SK-N-SH (cell line): Measurements from ENCODE around the gene MMADHC. TPM values are rescaled to one million over a fixed set of nuclear protein-coding genes. Genes with fewer than 3 reads are reported as not detected.

Source experiments
- CTCF ChIA-PET: fragments of 300-600, 350-600 bp; formaldehyde crosslinking; extraction: SDS; loops from one replicate; lab custom pipeline; 2021; lab: Yijun Ruan, JAX
- POLR2A ChIA-PET: fragments of 350-600 bp; sonication (Branson Sonifier 250); formaldehyde crosslinking; extraction: SDS; loops from one replicate; lab custom pipeline; 2020; ENCODE audit warnings: antibody characterized with exemption, inconsistent platforms; lab: Yijun Ruan, JAX
- DNase-seq: peaks from one replicate; pipeline ENCODE4 v3.0.0; 2012
- H2AFZ ChIP-seq: fragments of 200-600 bp; sonication (generic); 2 replicates; pipeline ENCODE4 v1.8.1; 2016; ENCODE audit warnings: antibody characterized with exemption, mild to moderate bottlenecking, low read depth
- H3F3A ChIP-seq: fragments of 200-600 bp; sonication (generic); replicated peaks from 2 replicates; pipeline ENCODE3; 2016; ENCODE audit warnings: antibody characterized with exemption, mild to moderate bottlenecking; ENCODE audit not compliant: insufficient read depth
- H3K27ac ChIP-seq, 2 experiments: fragments of 200-500 bp in 1 of 2; fragments of 200-600 bp in 1 of 2; sonication (Bioruptor generic) in 1 of 2; sonication (generic), shearing (Covaris generic) in 1 of 2; 2 replicates each; pipeline versions ENCODE4 v1.5.1 to v1.6.1; 2014 to 2016; ENCODE audit warnings: low read depth in 2 of 2, inconsistent platforms in 1 of 2, low read length in 1 of 2, mild to moderate bottlenecking in 1 of 2, mixed read lengths in 1 of 2
- H3K27me3 ChIP-seq: fragments of 200-600 bp; sonication (generic), shearing (Covaris generic); 2 replicates; pipeline ENCODE4 v1.6.1; 2016; ENCODE audit warnings: mixed run types; ENCODE audit not compliant: insufficient read depth
- H3K36me3 ChIP-seq, 2 experiments: fragments of 200-500 bp in 1 of 2; fragments of 200-600 bp in 1 of 2; sonication (Bioruptor generic) in 1 of 2; sonication (generic) in 1 of 2; replicated peaks in 1 of 2; 2 replicates each; pipeline versions ENCODE3 to v1.5.1; 2014 to 2016; ENCODE audit warnings: low read length in 1 of 2, mild to moderate bottlenecking in 1 of 2; ENCODE audit not compliant: insufficient read depth in 2 of 2, control insufficient read depth in 1 of 2
- H3K4me1 ChIP-seq, 2 experiments: fragments of 200-500 bp in 1 of 2; fragments of 200-600 bp in 1 of 2; sonication (Bioruptor generic) in 1 of 2; sonication (generic), shearing (Covaris generic) in 1 of 2; 2 replicates each; pipeline versions ENCODE4 v1.5.1 to v1.6.1; 2014 to 2016; ENCODE audit warnings: low read depth in 1 of 2, low read length in 1 of 2, mixed run types in 1 of 2; ENCODE audit not compliant: insufficient read depth in 2 of 2, control insufficient read depth in 1 of 2
- H3K4me2 ChIP-seq: fragments of 200-600 bp; sonication (generic), shearing (Covaris generic); 2 replicates; pipeline ENCODE4 v1.6.1; 2017; ENCODE audit warnings: mixed run types
- H3K4me3 ChIP-seq, 2 experiments: fragments of 200-500 bp in 1 of 2; fragments of 200-600 bp in 1 of 2; sonication (Bioruptor generic) in 1 of 2; sonication (generic), shearing (Covaris generic) in 1 of 2; 2 replicates each; pipeline versions ENCODE4 v1.5.1 to v1.8.1; 2014 to 2016; ENCODE audit warnings: low read depth in 2 of 2, inconsistent platforms in 1 of 2, low read length in 1 of 2, mild to moderate bottlenecking in 1 of 2, mixed read lengths in 1 of 2, moderate library complexity in 1 of 2
- H3K79me2 ChIP-seq: fragments of 200-600 bp; sonication (generic); 2 replicates; pipeline ENCODE4 v1.8.1; 2017; ENCODE audit warnings: mild to moderate bottlenecking; ENCODE audit not compliant: insufficient read depth
- H3K9ac ChIP-seq: fragments of 200-600 bp; sonication (generic); 2 replicates; pipeline ENCODE4 v1.6.1; 2017; ENCODE audit warnings: mixed run types
- H3K9me2 ChIP-seq: fragments of 200-600 bp; sonication (generic); 2 replicates; pipeline ENCODE4 v1.6.1; 2017; ENCODE audit warnings: mixed run types
- H3K9me3 ChIP-seq: fragments of 200-600 bp; sonication (generic); 2 replicates; pipeline ENCODE4 v1.6.1; 2017; ENCODE audit warnings: mixed run types, mild to moderate bottlenecking, moderate library complexity
- H4K20me1 ChIP-seq: fragments of 200-600 bp; sonication (generic); 2 replicates; pipeline ENCODE4 v1.6.1; 2017; ENCODE audit warnings: mild to moderate bottlenecking, mixed run types; ENCODE audit not compliant: insufficient read depth
- ELF1 ChIP-seq: IDR thresholded peaks from 2 replicates; pipeline ENCODE4 v1.4.0; 2012
- GABPA ChIP-seq: IDR thresholded peaks from 2 replicates; pipeline ENCODE4 v1.4.0; 2012; ENCODE audit warnings: low read depth, mild to moderate bottlenecking
- NRF1 ChIP-seq: IDR thresholded peaks from 2 replicates; pipeline ENCODE4 v1.6.1; 2012; ENCODE audit warnings: low read depth, mild to moderate bottlenecking, low read length
- YY1 ChIP-seq: IDR thresholded peaks from 2 replicates; pipeline ENCODE4 v1.4.0; 2012; ENCODE audit warnings: low read depth, mild to moderate bottlenecking
- WGBS: methylation state at CpG from one replicate; pipeline ENCODE4 v1.1.6; 2017; ENCODE audit warnings: low lambda C conversion rate; 5-methylcytosine and 5-hydroxymethylcytosine counted together
- polyA plus RNA-seq, 3 experiments: library from polyadenylated mRNA; depleted of rRNA; stranded (reverse); fragments of >200 nt; gene quantifications; 2 replicates each; pipeline ENCODE4 v1.2.3, GENCODE V29; 2012
- TF ChIP-seq, protein P1 (sequence below): IDR thresholded peaks from 2 replicates; pipeline ENCODE4 v1.4.0; 2012; ENCODE audit warnings: low read depth, borderline replicate concordance
- TF ChIP-seq, protein P2 (sequence below): IDR thresholded peaks from 2 replicates; pipeline ENCODE4 v1.6.1; 2012; ENCODE audit warnings: mild to moderate bottlenecking, low read depth, low read length, moderate library complexity

MMADHC gene
- polyA plus RNA-seq, 1 of the 3 experiments (the other 2 are of a cell fraction), result 40.4 TPM

DNA sequence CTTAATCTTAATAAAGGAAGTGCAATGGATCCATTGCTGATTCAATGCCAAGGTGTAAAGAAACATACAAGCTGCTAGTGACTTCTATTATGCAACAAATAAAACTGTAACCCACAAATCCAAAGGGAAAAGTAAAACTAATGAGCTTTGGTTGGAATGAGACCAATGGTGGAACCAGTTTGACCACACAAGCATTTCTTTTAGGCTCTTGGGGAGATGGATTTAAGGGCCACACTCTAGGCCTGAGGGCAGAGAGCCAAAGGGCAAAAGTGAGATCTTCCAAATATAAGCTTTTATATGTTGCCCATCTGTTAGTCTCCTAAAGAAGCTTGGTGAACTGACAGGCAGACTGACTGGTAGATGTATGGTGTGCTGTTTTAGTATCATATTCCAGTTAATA is 41.5 kb upstream of the MMADHC start:
- Histone ChIP-seq H3K4me3 (no peak overlapping the region), H3K27ac (no peak overlapping the region), H3K36me3 (no peaks in the 10 kb centered on the region), H4K20me1 (no peaks in the 10 kb centered on the region), H3K4me2 (no peak overlapping the region), H3K9me3 (no peaks in the 10 kb centered on the region), H2AFZ (no peak overlapping the region), H3K9me2 (no peaks in the 10 kb centered on the region), H3K9ac (no peak overlapping the region), H3F3A (no peaks in the 10 kb centered on the region), H3K4me1 (no peaks in the 10 kb centered on the region), H3K27me3 (no peaks in the 10 kb centered on the region), H3K79me2 (no peaks in the 10 kb centered on the region)
- TF ChIP-seq ELF1 (no peak), GABPA (no peak), YY1 (no peak)
- TF ChIP-seq, protein P1, sequence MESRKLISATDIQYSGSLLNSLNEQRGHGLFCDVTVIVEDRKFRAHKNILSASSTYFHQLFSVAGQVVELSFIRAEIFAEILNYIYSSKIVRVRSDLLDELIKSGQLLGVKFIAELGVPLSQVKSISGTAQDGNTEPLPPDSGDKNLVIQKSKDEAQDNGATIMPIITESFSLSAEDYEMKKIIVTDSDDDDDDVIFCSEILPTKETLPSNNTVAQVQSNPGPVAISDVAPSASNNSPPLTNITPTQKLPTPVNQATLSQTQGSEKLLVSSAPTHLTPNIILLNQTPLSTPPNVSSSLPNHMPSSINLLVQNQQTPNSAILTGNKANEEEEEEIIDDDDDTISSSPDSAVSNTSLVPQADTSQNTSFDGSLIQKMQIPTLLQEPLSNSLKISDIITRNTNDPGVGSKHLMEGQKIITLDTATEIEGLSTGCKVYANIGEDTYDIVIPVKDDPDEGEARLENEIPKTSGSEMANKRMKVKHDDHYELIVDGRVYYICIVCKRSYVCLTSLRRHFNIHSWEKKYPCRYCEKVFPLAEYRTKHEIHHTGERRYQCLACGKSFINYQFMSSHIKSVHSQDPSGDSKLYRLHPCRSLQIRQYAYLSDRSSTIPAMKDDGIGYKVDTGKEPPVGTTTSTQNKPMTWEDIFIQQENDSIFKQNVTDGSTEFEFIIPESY, result no peak
- TF ChIP-seq, protein P2, sequence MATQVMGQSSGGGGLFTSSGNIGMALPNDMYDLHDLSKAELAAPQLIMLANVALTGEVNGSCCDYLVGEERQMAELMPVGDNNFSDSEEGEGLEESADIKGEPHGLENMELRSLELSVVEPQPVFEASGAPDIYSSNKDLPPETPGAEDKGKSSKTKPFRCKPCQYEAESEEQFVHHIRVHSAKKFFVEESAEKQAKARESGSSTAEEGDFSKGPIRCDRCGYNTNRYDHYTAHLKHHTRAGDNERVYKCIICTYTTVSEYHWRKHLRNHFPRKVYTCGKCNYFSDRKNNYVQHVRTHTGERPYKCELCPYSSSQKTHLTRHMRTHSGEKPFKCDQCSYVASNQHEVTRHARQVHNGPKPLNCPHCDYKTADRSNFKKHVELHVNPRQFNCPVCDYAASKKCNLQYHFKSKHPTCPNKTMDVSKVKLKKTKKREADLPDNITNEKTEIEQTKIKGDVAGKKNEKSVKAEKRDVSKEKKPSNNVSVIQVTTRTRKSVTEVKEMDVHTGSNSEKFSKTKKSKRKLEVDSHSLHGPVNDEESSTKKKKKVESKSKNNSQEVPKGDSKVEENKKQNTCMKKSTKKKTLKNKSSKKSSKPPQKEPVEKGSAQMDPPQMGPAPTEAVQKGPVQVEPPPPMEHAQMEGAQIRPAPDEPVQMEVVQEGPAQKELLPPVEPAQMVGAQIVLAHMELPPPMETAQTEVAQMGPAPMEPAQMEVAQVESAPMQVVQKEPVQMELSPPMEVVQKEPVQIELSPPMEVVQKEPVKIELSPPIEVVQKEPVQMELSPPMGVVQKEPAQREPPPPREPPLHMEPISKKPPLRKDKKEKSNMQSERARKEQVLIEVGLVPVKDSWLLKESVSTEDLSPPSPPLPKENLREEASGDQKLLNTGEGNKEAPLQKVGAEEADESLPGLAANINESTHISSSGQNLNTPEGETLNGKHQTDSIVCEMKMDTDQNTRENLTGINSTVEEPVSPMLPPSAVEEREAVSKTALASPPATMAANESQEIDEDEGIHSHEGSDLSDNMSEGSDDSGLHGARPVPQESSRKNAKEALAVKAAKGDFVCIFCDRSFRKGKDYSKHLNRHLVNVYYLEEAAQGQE, result no peak
- POLR2A ChIA-PET, result interaction anchor here (0.5 kb wide), 1 partner anchor 529 kb away, joined by 3 read pairs; no protein-coding TSS in a partner anchor
- CTCF ChIA-PET, result interaction anchor here (0.8 to 1.2 kb wide), 2 partner anchors 32 to 1610 kb away, joined by 3 to 4 read pairs; no protein-coding TSS in a partner anchor
- no peak for DNase-seq

DNA sequence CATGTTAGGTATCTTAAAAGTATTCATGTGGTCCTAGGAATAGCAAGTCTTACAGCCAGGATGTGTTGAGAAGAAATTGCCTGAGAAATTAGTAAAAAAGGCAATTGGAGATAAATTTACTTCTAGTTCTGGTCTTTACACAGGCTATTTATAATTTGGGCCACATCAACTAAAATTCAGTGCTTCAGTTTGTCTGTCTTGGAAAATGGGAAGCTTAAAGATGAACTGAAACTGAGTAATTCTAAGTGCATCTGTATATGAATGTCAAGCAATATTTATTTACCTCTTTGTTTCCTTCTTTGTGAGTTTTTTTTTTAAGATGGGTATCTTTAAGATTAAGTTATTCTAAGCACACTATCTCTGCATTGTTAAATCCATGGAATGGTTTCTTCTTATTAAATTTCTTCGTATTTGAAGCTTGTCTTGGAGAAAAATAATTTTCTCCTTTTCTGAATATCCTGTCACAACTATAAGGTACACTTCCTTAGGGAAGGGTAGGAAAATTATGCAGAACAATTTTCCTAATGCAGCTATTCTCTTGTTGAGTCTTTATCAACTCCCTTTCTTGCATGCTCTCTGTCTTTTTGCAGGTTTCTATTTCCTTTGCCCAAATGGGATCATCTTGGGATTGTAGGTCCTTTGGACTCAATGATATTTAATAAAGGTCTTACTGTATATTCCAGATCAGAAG is 39.7 kb upstream of the MMADHC start:
- Histone ChIP-seq H3K9me3 (no peaks in the 10 kb centered on the region), H3K36me3 (no peaks in the 10 kb centered on the region), H3K4me2 (no peak overlapping the region), H3K9me2 (no peaks in the 10 kb centered on the region), H3K27me3 (no peaks in the 10 kb centered on the region), H2AFZ (no peak overlapping the region), H3F3A (no peaks in the 10 kb centered on the region), H3K79me2 (no peaks in the 10 kb centered on the region), H3K4me1 (no peaks in the 10 kb centered on the region), H4K20me1 (no peaks in the 10 kb centered on the region), H3K27ac (no peak overlapping the region), H3K9ac (no peak overlapping the region)
- 79% methylated on average over 1 of the region's 1 CpG for whole genome bisulfite sequencing
- ChIA-PET POLR2A (no interaction called here), CTCF (no interaction called here)
- no peak for DNase-seq
- no peak for TF ChIP-seq NRF1
- TF ChIP-seq, all 33 proteins: peak for 0
- H3K4me3 ChIP-seq, result no peak overlapping the region
